CMK (cell line): ENCODE measurements around the gene RBFOX1.

ENCODE experiments used
- DNase-seq: peaks from one replicate; pipeline ENCODE4 v3.0.0-alpha.2; 2010; ENCODE audit warnings: low read depth

RBFOX1 gene

DNA sequence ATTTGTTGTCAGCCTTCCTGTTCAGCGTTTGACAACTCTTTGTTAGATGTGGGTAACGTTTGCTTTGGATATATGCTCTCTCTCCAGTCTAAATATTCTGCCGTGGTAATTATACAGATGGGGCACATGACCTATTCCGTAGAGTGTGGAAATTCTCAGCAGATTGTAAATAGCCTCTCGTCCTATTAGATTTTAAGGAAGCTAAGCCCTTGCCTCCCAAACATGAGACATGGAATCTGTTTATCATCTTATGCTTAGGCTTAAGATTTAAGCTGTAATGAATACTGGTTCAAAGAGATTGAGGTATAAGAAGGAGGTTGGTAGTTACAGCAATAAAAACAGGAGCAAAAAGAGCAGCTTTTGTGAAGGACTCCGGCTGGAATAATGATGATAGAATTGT, 87.4 kb downstream of the RBFOX1 start:
- DNase-seq: no peak

DNA sequence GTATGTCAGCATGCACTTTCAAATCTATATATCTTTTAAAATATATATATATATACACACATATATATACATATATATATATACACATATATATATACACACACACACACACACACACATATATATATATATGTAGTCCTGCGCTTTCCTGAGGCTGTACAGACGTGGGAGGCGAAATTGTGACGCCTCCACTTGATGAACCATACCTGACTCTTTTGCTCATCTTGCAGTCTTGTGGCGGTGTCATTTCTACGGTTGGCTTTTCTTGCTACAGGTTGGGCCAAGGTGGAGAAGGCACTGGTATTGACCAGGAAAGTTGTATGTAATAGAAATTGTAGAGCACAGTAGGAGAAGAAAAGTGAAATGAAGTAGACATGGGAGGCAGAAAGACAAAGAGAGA, 88.2 kb downstream of the RBFOX1 start:
- DNase-seq: no peak

DNA sequence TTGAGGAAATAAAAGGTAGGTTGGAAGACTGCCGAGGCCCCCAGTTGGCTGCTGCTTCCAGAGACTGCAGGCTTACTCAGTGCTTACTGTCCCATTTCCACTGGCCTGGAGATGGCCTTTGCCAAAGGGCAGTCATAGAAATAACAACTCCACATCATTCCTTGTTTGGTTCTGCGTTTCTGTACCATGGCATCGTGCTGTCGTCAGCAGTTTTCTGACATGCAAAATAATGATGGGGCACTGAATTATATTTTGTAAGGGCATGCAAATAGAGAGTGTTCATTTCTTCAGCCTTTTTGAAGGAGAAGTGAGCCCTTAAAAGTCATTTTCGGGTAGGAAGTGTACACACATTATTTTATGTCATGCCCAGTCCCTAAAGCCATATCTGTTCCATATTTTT, 88.9 kb downstream of the RBFOX1 start:
- DNase-seq: no peak

DNA sequence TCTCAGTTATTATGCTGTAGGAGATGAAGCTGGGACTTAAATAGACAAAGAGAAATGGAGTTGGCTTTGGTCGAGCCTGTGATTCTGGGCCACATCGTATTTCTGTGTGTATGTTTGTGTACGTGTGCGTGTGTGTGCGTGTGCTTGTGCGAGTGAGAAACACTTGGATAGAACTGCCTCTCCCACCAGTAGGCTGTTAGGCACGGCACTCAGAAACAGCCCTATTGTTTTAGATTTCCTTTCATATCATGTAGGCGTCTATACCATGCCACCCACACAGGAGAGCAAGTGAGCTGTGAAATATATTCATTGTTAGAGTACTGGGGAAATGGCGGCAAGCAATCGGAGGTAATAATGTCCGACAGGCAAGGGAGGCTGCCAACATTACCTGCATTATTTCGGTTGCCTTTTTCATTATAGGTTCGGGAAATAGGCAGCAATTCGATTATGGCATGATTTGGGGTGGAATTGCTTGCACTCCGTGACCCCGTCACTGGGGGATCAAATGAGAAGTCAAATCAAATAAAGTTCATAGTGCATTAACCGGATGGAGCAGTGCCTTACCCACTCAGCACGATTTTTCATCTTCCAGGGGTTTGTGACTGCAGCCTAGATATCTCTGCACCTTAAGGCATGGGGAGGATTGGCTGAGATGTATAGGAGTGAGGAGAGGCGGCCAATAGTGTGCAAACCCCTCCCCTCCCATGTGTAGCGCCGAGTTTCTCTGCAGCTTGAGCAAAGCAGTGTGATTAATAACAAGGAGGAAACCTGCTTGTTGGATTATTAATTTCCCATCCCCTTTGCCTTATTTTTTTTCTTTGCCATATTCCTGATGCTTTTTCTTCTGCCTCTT, 89.6 kb downstream of the RBFOX1 start:
- DNase-seq: no peak

DNA sequence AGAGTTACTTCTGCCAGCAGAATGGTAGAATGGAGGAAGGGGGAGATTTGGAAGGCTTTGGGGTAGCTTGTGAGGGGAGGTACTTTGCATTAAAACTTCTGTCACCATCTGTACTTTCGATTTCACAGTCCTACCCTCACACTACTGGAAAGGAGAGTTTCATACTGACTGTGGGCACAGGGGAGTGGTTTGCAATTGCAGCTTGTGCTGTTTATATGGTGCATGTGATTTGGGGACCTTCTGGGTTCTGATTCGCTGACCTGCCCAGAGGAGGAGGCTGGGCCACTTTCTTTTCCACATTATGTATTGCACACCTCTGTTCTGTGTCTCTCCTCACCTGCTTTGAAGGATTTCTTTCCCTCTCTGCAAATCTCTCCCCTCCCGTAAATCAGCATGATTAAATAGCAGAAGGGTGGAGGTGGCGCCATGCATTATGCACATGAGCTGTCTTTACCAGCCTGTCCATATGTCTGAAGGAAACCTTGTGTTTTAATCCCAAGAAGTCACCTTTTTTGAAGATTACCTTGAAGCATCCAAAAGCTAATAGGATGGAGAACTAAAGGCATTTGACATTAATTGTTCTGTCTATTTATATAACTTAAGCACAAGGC, 90.9 kb downstream of the RBFOX1 start:
- no peak for DNase-seq

DNA sequence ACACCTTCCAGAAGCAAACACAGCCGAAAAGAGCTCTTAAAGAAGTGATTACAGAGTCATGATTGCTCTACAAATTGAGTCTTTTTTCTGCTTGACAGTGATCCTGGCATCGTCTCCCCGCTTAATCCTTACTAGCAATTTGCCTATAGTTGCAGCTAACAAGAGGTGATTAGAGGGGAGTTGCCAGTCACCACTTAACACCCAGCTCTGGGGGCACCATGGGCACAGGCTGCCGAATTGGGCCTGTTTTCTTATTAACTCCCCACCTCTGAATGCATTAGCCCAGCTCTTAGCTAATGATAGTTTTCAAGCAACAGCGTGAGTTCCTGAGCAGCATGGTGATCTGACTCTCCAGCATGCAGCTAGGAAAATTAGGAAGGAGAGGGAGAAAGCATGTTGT, 93.5 kb downstream of the RBFOX1 start:
- no peak for DNase-seq

DNA sequence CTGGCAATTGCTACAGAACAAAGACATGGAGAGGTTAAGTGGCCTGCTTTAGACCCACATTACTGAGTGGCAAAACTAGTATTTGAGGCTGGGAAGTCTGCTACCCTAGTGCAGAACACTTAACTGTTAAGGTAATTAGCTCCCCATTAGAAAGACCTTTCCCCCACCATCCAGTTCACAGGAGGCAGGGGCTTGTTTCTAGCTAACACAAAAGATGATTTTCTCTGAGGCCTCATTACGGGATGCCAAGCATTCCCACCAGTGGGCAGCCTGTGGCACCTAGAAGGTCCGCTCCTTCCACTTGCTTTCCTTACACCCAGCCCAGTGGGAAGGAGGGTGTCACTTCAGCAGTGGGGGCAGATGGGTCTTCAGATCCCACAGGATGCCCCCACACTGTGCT, 99.1 kb downstream of the RBFOX1 start:
- no peak for DNase-seq

DNA sequence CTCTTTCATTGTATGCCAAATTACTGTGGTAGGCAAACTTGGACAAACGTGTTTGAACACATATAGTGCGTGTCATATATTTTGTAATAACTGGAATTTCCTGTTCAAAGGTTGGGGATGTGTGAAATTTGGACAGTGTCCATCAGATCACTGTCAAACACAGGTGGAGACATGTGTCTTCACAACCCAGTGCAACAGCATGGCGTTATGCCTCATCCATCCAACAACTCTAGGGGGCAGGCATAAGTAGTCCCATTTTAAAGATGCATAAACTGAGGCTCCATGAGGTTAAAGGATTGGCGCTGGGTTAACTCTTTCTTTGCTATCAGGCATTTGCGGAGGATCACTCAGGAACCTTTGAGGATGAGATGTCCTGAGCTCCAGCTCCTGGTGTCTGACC, 103.7 kb downstream of the RBFOX1 start:
- DNase-seq: no peak

DNA sequence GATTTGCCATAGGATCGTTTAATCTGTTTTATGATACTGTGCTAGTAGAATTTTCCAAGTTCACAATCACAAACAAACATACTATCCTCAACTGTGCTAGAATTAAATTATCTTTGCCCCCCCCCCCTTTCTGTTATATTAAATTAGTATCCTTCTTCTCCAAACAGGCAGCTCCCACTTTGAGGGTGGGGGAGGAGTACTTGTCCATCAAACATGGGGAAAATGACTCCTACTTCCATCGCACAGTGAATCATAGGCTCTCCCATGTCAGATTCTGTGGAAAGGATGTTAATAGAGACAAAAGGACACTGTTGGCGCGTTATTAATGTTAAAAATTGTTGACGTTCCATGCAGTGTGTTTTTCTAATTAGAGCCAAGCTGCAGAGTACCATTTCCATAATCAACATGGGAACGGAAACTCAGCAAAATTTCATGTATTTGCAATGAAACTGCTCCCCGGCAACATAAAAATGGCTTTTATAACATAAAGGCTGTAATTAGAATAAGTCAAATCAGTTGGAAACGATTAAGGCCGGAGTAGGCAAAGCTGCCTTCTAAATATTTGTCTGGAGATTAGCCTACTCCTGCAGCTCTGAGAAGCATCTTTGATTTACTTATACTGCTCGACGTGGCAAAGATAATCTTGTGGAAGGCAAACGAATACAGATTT, 104.6 kb downstream of the RBFOX1 start:
- no peak for DNase-seq

DNA sequence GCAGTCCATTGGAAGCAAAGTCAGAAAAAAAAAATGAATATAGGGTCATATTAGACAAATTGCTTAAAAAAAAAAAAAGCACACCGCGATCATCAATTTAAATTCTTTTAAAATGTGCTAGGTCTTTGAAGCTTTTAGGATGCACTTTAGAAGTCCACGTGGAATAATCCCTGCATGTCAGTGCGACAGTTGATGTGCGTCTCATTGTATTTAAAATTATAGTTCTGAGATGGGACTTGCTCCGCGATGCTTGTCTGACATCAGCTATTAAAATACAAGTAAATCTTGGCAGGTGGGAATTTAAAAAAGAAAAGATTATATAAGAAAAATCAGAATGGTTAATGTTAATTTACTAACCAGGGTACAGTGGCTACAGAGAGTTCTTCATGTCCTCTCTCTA, 105.2 kb downstream of the RBFOX1 start:
- no peak for DNase-seq

DNA sequence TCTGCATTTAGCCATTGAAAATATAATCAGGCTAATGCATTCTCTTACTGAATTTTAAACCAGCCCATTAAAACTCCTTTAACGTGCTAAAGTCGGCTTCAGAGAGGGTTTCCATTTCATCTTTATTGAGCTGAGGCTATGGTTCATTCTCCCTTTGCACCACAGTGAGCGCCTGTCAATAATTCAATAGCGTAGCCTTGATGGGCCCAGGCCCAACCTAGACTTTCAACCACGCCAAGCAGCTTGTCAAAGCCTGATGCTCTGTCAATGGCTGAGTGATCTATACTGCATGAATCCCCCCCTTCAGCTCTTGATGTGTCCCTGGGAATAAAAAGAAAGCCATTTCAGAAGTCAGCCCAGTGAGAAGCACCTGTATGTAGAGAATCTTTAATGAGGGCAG, 106.0 kb downstream of the RBFOX1 start:
- no peak for DNase-seq

DNA sequence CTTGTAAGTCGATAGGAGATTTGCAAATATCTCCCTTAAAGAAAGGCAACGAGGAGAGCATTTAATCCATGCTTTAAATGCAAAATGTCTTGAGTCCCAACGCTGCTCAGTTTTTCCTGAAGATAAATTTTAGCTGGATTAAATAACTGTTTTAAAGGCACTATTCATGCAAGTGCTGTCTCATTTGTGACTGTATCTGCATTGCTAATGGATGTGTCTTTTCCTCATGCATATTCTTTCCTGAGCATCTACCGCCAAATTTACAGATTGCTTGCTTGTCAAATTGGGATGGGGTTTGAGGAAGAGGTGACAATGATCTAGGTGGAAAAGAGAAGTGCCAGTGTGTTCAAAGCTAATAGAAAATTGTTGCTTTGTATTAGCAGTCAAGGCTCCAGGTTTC, 106.9 kb downstream of the RBFOX1 start:
- DNase-seq: no peak

DNA sequence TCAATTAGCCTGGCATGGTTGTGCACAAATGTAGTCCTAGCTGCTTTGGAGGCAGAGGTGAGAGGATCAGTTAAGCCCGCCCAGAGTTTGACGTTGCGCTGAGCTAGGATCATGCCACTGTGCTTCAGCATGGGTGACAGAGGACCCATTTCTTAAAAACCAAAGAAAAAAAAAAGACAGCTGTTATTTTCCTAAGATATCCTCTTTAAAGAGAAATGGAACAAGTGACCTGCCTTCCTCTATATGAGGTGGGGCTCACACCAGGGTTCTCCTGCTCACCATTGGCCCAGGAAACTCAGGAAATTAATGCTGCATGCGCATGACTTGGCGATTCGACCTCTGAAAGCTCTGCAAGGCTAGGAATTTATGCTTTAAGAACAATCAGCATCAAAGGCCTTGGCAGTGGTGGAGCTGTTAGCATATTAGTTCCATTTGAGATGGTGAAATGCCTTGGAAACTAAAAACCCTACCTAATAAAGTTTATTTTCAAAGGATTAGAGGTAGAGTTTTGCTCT, 108.3 kb downstream of the RBFOX1 start:
- DNase-seq: no peak

DNA sequence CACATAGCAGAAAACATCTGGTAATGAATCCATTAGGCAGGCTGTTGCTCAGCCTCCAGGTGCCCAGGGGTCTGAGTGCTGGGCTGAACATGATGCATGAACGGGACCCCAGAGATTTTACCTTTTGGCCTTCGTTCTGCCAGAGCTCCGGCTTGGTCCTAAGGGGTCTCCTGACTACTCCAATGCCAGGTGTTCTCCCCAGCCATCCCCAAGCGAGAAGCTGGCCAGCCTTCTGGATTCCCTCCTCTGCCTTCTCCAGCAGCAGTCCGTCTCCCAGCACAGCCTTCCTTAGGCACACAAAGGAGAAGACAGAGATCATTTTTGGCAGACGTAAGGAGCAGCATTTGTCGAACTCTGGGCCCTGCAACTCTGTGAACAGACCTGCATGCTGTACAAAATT, 109.4 kb downstream of the RBFOX1 start:
- DNase-seq: no peak

DNA sequence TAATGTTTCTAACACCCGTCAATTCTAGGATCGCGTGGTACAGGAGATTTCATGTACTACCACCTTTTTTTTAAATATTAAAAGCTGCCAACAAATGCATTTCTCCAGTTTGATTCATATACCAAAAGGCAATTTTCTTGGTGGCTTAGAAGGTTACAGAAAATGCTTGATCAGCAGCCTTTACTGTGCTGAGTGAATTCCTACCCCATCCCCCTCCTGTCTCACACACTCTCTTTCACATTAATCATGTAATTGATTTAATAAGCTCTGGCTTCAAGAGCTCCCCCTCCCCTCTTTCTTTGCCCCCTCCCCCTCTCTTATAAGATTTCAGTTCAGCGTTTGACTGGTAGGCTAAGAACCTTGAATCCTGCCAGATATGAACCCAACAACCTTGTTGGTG, 110.5 kb downstream of the RBFOX1 start:
- no peak for DNase-seq

DNA sequence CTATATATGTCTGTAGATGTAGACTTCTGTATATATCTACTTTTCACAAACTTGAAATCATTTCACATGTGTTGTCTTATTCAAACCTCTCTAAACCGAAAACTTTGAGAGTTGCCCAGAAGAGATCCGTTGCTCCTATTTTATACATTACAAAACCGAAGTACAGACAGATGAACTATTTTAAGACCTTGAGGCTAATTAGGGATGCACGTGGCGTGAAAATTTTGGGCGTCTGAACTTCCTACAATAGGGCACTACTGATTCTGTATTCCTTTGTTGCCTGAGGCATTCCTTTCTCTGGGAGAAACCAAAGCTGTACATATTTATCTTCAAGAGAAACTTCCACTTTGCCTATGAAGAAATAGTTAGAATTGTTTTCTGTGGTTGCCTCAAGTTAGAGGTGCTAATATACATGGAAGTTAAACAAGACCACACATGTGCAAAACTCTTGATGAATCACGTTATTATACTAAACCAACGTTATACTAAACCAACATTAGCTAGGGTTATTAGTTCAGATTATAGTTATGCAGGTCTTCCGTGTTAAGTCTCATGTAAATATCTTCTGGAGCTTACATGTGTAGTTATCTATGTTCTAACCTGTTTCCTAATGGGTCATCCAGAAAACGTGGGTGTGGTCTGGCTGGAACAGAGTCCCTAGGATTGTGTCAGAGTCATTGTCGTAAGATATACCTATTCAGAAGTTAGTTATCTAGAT, 111.2 kb downstream of the RBFOX1 start:
- no peak for DNase-seq

DNA sequence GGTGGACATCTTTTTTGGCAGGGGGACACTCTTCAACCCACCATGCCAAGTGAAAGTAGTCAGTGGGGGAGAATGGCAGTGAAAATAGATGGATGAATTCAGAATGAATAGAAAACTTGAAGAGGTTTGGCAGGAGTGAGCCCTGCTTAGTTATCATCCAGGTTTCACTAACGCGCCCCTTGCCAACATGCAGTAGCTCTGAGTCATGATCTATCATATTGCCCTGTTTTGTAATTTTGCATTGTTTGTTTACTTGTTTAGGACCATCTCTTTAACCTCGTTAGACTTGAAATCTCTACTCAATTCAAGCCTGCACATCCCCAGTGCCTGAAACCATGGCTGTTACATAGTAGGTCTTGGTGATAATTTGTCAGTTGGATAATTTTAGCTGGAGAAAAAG, 116.7 kb downstream of the RBFOX1 start:
- DNase-seq: no peak

DNA sequence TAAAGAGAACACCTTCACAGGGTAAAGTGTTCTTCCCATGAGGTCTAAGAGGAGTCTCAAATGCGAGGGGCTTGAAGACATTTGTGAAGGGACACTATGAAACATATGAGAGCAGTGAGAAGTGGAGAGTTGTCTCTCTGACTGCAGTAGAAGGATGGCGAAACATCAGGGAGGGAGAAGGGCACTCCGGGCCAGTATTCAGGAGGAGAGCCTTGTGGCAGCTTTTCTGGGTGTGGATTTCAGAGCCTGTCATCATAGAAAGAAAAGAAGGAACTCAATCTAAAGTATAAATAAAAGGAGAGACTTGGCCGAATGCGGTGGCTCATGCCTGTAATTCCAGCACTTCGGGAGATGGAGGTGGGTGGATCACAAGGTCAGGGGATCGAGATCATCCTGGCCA, 117.2 kb downstream of the RBFOX1 start:
- no peak for DNase-seq

DNA sequence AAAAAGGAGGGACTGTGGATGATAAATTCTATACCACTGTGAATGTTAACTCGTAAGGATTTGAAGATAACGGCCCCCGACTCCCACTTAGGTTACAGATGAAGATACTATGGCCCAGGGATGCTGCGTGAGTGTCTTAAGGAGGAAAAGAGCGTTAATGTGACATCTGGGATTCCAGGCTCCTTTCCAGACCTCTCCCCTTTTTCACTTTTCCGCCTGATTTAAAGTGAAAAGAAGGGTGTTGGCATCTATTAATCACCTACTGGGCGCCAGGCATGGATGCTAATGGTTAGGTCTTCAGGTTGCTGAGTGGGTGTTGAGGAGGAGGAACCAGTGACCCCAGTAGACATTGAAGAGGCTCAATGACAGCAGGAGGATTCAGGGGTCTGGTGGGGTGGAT, 117.8 kb downstream of the RBFOX1 start:
- no peak for DNase-seq

DNA sequence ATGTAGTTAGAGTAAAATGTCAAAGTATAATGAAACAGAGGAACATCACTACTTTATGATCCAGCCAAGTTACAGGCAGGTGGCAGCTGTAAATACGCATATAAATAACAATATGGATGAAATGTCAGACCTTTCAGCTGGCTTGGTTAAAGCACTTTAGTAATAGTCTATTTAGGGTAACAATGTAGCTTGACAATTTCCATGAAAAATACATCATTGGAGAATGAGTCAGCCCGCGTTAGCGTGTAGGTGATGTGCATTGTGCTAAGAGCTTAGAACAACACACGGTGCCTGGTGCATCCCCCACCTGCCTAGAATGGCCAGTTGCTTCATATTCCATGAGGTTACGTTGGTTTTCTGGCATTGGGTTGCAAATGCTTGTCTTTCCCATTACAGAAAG, 119.4 kb downstream of the RBFOX1 start:
- DNase-seq: no peak

DNA sequence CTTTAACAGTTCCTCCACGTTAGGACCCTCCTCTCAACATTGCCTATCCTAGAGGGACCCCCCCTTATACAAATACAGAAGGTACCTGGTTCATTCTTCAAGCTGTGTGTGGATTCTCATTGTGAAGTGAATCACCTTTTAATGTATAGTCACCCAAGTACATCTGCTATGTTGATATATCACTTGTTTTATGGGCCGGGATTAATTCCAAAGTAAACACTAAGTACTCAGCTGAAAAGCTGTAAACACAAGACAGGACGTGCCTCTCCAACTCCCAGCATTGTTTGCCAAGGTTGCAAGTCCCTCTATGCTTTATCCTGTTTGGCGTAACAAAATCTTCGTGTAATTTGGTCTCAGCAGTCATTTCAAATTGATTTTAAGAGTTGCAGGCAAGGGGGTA, 123.6 kb downstream of the RBFOX1 start:
- DNase-seq: no peak

DNA sequence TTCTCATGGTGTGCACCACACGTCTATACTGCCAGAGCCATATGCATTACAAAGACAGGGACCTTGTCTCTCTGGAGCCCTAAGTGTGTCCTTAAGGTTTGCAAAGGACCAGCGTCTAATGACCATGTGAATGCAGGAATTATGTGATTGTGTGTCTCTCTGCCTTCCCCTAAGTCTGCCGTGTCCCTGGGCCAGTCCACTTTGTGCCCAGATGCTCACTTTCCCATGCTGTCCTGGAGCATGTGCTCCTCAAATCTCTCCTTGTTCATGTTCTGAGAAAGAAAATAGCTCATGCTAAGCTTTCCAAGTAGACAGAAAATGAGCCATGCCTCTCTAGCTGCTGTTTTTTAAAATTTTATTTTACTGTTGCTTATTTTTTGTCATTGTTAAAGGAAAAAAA, 125.5 kb downstream of the RBFOX1 start:
- DNase-seq: no peak

DNA sequence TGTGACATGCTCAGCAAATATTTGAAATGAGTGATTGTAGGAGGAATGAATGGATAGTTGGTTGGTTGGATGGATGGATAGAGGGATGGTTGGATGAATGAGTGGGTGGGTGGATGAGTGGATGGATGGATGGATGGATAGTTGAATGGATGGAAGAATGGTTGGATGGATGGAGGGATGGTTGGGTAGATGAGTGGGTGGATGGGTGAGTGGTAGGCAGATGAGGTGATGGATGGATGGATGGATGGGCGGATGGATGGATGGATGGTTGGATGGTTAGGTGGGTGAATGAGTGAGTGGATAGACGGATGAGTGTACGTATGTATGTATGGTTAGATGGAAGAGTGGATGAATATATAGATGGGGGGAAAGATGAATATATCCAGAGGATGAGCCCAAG, 137.7 kb downstream of the RBFOX1 start:
- DNase-seq: no peak
